Limb (tissue), 2 donors: ENCODE data around the gene SEPTIN2.
"Not testable (repeated sequence)": the region's sequence is repeated elsewhere in the genome, so short reads cannot be mapped to it uniquely, and the experiment has no call there.

Experiments used
- DNase-seq, 2 donors: peaks; one replicate each; pipeline ENCODE4 v3.0.0-alpha.2; 2016; ENCODE audit errors: extremely low spot score in 2 of 2

SEPTIN2 gene

GRCh38 chr2:241315879-241316631 lies at the start of gene SEPTIN2:
TSS of gene SEPTIN2 (plus strand) at chr2:241315925. CDS start at chr2:241324233, 8,308 bp downstream.
- peak in 1 of 2 donors; percentile 73 for DNase-seq

DNA sequence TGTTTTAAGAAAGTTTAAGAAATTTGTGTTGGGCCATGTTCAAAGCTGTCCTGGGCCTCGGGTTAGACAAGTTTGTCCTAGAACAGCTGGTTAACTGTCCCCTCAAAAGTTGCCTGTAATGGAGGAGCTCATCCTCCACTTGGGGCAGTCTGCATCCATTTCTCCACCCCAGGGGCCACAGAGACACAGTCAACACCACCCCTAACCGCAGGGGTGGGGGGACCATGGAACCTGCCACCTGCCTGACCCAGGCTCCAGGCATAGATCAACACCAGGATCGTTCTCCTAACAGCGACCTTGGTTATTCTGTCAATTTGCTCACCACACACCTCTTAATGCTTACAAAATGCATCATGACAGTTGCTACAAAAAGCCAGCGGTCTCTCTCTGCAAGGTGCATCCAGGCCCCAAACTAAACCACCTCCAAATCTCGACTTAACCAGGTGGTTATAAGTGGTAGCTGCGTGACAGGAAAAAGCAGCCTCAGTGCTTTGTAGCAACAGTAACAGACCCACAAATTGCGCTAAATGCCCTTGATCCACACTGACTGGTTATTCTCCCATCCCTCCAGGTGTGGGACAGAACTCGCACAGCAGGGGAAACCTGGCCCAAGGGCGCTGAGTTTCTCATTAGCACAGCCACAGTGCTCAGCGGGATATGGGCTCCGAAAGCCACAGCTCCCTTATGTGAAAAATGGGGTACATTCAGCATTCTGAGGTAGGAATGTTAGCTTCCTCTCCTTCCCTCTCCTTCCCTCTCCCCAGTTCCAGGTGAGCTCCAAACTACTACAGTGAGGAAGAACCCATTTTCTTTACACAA lies 48.3 kb upstream of the SEPTIN2 start:
- no peak for DNase-seq

GRCh38 chr2:241268306-241268705 lies 47.4 kb upstream of the SEPTIN2 start:
- no peak for DNase-seq

GRCh38 chr2:241268716-241269445 lies 46.8 kb upstream of the SEPTIN2 start:
- no peak for DNase-seq

GRCh38 chr2:241269707-241270520 lies 45.8 kb upstream of the SEPTIN2 start:
- no peak for DNase-seq

DNA sequence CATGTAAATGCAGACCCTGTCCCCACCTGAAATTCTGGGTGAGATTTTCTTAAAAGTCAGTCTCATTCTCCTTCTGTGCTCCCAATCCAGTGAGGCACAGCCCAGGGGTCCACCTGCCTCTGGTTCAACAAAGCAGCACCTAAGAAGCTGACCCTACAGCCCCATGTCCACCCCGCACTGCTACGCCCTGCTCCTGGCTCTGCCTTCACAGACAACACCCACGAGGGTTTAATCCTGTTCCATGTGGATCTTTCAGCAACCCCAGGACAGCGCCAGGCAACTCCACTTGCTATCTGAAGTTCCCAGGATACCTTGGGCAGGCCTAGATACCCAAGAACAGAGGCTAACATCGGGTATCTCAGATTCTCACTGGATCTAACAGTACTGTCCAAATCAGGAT lies 45.2 kb upstream of the SEPTIN2 start:
- no peak for DNase-seq

- peak; percentile 45 to 78 for DNase-seq
Measured at GRCh38 chr2:241271706-241272302, 43.9 kb upstream of the SEPTIN2 start.

- DNase-seq: peak; percentile 58 to 86
Measured at GRCh38 chr2:241272303-241273209, 43.2 kb upstream of the SEPTIN2 start.

GRCh38 chr2:241273210-241274020 lies 42.3 kb upstream of the SEPTIN2 start:
- peak in 1 of 2 donors; percentile 34 for DNase-seq

DNA sequence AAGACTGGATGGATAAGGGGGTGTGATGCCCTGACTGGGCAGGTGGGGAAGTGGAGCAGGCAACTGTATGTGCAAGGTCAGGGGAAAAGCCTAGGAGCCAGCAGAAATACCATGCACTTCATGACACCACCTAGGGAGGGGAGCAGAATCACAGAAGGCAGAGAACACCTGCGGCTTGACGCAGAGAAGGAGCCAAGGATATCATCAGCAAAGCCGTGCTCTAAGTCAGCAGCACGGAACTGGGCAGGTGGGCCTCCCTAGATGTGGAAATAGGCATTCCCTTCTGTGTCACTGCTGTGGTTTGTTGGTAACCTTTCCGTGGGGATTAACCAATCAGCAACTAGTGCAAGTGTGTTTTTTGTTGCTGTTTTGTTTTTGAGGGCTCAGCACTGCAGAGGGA lies 41.6 kb upstream of the SEPTIN2 start:
- no peak for DNase-seq

DNA sequence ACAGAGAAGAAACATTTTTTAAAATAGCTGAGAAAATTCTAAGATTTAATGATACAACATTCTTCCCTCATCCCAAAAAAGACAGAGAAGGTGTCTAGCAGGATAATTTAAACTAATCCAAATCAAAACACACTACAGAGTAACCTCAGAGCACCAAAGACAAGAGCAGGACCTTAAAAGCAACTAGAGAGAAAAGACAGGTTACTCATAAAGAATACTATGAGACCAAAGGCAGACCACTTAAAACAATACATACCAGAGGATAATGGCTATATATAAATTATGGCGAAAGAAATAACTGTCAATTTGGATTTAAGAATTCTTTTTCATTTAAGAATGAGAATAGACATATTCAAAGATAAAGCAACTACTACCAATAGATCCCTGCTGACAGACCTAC lies 40.2 kb upstream of the SEPTIN2 start:
- no peak for DNase-seq

DNA sequence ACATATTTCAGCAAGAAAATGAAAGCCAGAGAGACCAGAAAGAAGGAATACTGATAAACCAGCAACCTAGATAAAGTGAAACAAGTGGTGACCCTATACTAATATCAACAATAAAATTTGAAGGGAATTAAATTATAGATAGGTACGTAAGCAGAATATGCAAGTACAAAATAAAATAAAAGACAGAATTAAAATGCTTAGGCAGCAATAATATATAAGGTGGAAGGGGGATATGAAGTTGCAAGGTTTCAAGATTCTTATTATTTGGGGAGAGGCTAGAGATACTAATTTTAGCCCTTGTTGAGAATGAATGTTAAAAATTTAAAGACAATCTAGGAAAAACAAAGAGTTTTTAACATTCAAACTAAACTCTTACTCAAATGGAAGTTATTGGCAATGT lies 39.8 kb upstream of the SEPTIN2 start:
- no peak for DNase-seq

DNA sequence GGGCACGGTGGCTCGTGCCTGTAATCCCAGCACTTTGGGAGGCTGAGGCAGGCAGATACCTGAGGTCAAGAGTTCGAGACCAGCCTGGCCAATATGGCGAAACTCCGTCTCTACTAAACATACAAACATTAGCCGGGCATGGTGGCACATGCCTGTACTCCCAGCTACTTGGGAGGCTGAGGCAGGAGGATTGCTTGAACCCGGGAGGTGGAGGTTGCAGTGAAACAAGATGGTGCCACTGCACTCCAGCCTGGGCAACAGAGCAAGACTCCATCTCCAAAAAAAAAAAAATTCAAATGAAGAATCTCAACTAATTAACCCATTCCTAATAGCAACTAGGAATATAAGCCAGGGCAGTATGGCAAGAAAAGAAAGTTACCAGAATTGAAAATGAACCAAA lies 37.4 kb upstream of the SEPTIN2 start:
- DNase-seq: not testable (repeated sequence)

GRCh38 chr2:241279413-241279812 lies 36.3 kb upstream of the SEPTIN2 start:
- DNase-seq: no peak

- DNase-seq: no peak
Measured at GRCh38 chr2:241279828-241280227, 35.9 kb upstream of the SEPTIN2 start.

DNA sequence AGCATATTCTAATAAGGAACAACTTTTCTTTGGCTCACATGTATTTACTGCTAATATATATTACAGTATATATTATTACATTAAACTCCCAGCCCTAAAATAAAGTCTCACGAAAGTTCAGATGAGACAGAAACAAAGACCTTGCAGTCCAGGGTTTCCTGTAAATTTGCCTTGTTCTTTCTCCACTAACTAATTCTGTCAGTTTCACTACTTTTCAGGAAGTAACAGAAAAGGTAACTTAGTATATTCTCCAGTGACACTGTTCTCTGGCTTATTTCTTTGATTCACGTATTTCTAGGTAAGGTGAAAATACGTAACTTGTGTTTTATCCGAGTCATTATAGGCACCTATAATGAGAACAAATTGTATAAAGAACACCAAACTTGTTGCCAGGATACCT lies 35.4 kb upstream of the SEPTIN2 start:
- no peak for DNase-seq

GRCh38 chr2:241282555-241282954 lies 33.2 kb upstream of the SEPTIN2 start:
- no peak for DNase-seq

- DNase-seq: no peak
Measured at GRCh38 chr2:241285596-241285995, 30.1 kb upstream of the SEPTIN2 start.
